Hematopoietic multipotent progenitor cell treated with erythropoietin and hydrocortisone succinate and interleukin-3 and kit ligand, for 15 days (in vitro differentiated cells): ENCODE data around the gene TMEM33.

ENCODE experiments used
- DNase-seq: peaks from one replicate; pipeline ENCODE4 v3.0.0-alpha.2; 2015; ENCODE audit warnings: low spot score

Gene TMEM33

DNA sequence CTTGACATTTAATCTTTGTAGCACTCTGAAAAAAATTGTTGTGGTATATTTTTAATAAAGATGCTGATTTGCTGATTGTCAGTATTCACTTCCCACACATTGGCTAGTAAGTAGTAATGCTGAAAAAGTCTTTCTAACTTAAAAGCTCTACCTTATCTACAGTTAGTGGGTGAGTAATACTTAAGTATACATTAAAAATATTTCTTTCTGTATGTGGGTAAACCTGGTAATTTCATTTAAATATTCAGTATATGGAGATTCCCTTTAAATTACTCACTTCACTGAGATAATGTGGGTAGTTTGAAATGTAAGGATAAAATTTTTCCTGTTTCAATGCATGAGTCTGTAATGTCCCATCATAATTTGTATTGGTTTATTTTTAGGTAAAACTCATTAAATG lies 5.6 kb downstream of the TMEM33 start:
- no peak for DNase-seq

DNA sequence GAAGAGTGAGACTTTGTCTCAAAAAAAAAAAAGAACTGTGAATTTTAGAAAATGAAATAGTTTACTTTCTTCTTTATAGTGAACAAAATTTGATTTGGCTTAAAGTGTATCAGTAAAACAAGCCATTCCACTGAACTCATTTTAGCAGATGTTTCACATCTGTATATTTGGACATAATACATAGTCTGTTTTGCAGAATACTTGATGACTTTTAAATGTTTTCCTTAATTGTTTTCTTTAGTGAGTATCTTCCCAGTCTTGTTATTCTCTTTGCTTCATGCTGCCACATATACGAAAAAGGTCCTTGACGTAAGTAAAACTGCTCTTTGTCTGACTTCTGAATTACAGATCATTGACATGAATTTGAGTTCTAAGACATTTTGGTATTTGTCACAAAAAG lies 8.3 kb downstream of the TMEM33 start:
- DNase-seq = no peak

DNA sequence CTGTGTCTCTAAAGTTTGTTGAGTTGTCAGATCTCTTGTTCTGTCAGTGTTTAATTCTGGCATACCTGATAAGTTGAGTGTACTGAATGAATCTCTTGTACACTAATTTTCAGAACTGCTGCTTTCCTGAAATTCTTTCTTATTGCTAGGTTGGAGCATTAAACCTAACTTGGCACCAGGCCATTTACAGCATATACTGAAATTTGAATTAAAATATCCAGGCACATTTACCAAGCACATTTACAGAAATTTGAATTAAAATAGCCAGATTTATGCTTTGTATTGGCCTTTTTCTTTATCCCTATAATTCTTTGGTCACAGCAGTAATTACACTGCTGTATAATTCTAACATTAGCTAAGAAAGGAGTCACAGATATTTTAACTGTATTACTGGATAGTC lies 8.9 kb downstream of the TMEM33 start:
- DNase-seq = no peak

DNA sequence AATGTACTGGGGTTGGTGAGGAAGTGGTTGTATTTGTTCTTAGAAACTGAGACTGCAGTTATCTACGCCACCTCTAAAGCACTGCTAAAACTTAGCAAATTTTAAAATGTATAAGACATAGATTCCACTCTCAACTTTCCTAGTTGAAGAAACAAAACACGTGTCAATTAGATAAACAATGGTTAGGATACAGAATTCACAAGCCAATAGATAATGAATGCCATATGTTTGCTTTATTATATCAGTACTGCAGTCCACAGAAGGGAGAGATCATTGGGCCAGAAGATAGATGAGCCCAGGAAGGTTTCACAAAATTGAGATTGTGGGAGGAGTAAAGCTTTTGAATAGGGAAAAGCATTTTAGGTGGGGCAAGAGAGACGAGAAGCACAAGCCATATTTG lies 14.3 kb downstream of the TMEM33 start:
- DNase-seq = no peak

DNA sequence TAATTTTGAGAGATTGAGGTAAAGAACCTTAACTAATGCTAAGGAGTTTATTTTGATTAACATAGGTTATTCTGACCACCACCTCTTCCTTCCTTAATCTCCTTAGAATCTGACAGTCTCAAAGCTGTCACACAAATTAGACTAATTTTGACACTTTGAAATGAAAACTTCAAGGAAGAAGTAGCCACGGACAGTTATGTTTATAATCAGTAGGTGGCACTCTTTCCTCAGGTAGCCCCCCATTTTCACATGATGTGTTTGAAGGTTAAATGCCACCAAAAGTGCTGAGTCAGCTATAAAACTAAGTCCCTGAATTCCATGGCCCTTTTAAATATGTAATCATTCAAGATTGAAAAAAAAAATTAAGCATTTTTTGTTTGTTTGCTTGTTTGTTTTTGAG lies 22.4 kb downstream of the TMEM33 start:
- DNase-seq = peak; percentile 74

DNA sequence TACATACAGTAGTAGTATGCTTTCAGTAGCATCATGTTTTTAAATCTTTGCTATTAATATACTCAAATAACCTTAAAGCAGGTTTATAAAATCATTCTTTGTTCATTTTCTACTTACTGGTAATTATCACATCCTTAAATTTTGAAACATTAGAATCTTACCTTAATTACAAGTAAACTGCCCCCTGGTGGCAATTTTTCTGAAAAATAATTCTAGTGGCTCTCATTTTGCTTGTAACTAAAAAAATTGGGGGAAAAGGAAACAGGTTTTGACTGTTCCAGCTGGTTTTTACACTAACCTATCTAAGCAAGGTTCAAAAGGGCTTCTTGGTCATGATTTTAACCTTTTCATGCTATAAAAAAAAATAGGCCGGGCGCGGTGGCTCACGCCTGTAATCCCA lies 27.9 kb downstream of the TMEM33 start:
- DNase-seq = peak; percentile 45

DNA sequence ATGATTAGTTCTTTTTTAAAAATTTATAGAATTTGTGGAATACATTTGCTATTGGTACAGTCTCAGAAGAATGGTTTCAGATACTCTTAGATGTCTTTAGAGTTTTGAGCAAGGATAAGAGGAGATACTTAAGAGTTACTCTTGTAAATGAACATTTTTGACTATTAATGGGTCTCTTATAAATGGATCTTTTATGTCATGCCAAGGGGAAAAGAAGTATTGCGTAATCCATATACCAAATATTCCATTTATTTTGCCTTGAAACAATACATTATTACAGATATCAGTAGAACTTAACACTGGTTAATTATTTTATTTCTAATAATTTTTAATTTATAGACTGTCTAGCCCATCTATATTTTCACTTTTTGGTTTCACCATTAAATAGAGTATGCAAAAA lies 29.2 kb downstream of the TMEM33 start:
- no peak for DNase-seq

DNA sequence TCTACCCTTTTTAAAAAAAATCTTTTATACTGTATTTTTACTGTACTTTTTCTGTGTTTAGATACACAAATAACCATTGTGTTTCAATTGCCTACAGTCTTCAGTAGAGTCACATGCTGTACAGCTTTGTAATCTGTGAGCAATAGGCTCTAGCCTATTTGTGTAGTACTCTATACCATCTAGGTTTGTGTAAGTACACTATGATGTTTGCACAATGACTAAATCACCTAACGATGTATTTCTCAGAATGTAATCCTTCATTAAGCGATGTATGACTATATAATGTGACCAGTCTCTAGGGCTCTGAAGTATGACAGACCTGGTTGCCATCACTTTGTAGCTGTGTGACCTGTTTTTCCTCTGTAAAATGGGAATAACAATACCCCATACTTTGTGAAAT lies 32.2 kb downstream of the TMEM33 start:
- DNase-seq = no peak

DNA sequence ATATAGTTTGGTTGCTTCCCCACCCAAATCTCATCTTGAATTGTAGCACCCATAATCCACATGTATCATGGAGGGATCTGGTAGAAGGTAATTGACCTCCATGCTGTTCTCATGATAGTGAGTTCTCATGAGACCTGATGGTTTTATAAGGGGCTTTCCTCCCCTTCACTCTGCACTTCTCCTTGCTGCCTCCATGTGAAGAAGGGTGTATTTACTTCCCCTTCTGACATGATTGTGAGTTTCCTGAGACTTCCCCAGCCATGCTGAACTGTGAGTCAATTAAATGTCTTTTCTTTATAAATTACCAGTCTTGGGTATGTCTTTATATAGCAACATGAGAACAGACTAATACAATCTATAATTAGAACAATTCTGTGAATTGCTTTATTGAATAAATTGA lies 34.4 kb downstream of the TMEM33 start:
- no peak for DNase-seq

DNA sequence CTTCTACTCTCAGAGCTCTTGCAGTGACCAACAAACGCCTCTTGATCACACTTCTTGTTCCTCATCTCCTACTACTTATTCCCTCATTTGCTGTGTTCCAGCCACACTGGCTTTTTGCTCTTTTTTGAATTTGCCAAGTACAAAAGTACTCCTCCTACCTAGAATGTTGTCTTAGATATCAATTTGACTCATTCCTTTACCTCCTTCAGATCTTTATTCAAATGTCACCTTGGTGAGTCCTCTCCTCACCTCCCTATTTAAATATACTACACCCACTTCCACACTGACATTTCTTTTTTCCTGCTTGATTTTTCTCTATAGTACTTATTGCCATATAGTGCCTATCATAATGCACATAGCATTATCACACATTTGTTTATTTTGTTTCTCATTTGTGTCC lies 40.1 kb downstream of the TMEM33 start:
- no peak for DNase-seq

DNA sequence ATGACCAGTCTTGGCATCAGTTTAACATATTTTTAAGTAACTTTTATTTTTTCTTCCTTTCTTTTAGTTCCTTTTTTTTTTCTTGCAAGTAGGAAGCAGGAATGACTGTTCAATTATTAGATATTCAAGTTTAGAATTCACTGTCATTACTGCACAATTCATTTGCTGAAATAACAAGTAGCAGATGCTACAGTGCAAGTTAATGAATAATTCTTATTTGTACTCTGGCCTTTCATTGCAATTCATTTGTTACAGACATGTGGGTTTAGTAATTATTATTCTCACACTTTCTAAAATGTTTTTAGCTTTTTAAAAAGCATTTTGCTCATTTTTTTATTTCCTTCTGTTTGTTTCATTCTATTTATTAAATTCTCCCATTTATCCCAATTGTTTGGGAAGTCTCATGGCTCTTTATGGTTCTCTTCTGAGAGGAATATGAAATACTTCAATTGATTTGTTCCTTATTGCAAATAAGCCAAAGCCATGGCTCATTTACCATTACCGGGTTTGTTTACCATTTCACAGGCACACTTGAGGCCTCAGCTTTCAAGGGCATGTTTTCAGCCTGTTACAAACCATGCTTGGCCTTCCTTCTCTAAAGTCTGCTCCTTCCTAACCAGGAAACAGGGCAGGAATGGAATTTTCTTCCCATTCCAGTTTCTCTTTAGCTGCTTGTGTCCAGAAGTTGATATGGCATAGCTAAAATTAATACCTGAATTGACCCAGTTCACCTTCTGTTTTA lies 41.7 kb downstream of the TMEM33 start:
- DNase-seq = no peak

DNA sequence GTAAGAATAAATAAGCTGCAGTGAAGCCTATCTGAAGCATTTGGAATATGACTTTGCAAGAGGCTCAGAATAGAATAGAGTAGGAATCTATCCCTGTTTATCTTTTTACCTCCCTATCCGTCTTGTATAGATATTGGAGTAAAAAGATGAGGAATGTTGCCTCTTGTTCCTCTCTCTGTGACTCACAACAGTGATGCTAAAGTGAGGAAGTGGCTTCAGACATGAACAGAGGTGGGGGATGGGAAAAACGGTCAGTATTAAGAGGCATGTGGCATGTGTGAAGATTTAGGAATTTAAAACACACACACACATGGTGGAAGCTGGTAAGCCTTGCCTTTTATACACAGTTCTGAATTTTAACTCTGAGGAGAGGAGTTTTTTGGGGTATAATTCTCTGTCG lies 42.5 kb downstream of the TMEM33 start:
- DNase-seq = no peak

DNA sequence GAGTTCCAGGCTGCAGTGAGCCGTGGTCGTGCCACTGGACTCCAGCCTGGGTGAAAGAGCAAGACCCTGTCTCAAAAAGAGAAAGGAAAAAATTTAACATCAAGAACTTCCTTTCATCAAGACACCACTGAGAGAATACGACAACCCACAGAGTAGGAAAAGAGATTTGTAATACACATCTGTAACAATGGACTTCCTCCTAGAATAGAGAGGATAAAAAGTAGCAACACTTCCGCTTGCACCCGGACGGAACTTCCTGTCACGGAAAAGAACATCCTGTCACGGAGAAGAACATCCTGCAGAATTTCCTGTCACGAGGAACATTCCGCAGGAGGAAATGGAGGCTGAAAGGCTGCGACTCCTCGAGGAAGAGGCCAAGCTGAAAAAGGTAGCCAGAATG lies 46.2 kb downstream of the TMEM33 start, which contains the start of gene DCAF4L1:
Gene DCAF4L1, plus strand, starts transcription at position 301 of the 400 bp plus-strand sequence. Its CDS starts 37 bp downstream, at position 338.
- DNase-seq = no peak

DNA sequence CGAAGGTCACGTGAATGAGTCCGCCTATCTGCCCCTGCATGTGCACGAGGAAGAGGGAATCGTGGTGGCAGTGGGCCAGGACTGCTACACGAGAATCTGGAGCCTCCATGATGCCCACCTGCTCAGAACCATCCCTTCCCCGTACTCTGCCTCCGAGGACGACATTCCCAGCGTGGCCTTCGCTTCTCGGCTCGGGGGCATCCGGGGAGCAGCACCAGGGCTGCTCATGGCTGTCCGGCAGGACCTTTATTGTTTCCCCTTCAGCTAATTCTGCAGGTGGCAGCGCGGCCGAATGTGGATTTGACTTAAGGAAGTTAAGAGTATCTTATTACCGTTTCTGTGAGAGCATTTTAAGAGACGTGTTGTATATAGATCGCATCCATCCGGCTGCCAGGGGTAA lies 47.5 kb downstream of the TMEM33 start:
- DNase-seq = no peak

DNA sequence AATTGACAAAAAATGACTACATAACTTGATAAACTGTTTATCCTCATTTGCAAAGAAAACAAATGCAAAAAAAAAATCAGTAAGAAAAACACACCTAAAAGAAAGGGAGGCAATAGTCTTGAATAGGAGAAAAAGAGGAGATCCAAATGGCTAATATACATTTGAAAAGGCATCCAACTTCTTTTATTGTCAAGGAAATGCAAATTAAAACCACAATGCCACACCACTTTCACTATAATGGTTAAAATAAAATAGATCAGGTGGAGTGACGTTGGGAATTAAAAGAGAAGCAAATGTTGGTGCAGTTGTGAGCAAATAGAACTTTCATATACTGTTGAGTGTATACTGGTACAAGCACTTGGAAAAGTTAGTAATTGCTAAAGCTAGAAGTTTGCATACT lies 49.9 kb downstream of the TMEM33 start:
- DNase-seq = no peak

DNA sequence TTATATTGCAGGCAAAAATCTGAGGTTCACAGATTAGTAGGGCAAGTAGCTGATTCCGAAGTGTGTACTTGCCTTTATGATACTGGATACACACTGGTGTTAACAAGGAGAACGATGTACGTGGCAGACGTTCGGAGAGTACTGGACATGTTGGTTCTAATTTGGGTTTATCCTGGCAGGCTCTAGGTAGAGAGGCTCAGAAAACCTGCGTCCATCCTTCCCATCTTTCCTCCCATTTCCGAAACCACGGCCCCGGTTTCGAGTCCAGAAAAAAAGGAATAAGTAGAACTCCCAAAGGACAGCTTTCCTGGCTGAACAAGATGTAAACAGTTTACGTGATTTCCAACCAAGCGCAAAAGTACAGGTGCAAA lies 54.8 kb downstream of the TMEM33 start:
- no peak for DNase-seq

DNA sequence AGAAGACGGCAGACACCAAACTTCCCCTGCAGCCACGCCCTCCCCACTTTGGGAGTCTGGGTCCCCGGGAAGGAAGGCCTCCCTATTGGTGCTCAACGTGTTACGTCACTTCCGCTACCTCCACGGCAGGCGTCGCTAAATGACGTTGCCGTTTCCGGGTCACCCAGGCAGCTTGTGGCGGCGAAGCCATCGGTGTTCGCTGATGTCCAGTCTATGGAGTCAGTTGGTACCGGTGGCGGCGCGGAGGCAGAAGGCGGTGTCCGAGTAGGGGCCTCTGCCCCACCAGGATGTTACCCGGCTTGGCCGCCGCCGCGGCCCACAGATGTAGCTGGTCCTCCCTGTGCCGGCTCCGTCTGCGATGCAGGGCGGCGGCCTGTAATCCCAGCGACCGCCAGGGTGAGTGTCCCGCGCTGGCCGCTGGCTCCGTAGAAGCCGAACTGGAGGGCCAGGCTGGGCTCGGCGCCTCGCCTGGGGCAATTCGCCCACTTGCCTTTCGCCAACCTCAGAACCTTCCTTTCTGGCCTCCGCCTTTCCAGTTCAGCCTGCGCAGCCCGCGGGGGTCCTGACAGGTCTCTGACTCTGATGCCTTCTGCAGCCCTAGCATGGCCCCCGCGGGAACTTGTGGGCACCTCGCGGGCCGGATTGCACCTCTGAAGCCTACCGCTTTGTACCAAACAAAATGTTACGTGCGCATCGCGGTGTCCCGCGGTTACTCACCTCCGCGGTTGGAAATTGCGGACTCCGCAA lies 55.3 kb downstream of the TMEM33 start, which contains the start of gene SLC30A9:
Gene SLC30A9, plus strand, starts transcription at position 166 of the 747 bp plus-strand sequence. Its CDS starts 122 bp downstream, at position 288.
- peak; percentile 97 for DNase-seq

DNA sequence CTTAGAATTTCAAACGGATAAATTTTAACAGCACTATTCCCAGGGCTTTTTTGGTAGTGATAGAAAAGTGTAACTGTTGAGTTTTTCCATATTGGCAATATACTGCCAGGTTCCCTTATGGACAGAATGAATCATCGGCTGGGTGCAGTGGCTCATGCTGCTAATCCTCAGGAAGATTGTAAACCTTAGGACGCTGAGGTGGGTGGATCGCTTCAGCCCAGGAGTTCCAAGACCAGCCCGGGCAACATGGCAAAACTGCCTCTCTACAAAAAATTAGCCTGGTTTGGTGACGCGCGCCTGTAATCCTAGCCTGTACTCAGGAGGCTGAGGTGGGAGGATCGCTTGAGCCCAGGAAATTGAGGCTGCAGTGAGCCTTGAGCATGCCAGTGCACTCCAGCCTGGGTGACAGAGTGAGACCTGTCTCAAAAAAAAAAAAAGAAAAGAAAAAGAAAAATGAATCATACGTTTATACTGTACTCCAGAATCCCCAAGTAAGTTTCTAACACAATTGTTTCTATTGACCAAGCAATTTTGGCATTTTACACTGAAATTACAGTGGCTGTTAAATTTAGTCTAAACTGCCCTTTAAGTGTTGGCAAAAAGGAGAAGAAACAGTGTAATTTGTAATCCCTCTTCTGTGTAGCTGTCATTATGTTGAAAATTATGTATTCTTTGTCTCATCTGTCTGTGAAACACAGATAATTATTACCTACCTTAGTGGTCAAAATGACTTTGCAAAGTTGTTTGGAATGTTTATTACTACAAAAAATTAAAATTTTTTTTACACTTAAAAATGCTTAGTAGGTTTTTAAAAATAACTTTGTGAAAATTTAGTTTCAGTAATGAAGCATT lies 56.9 kb downstream of the TMEM33 start:
- DNase-seq = peak; percentile 19

DNA sequence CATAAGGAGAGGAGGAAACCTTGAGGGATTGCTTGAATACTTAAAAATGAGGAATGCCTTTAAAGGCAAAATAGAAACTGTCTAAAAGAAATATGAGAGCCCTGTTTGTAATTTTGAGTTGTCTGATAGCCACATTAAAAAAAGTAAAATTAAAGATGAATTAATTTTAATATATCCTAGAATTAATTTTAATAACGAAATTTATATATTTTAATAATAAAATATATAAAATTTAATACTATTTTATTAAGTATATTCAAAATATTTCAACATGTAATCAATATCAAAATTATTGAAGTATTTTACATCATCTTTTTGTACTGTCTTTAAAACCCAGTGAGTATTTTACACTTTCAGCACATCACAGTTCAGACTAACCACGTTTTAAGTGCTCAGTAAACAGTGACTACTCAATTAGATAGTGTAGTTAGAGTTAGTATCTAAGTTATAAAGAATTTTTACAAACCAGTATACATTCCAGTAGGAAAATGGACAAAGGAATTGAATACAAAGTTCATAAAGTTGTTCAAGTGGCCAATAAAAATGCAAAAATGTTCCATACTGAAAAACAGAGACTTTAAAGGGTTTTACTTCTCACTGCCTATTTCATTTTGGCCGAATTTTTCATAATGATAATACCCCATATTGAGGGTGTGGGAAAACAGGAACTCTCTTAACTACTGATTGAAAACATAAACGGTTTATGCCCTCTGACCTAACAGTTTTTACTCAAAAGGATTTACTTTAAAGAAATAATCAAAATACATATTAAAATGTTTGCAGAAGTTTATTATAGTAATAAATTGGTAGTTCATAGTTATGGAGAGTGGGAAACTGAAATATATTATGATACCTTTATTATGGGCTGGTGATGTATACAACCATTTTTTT lies 58.0 kb downstream of the TMEM33 start:
- DNase-seq = no peak

DNA sequence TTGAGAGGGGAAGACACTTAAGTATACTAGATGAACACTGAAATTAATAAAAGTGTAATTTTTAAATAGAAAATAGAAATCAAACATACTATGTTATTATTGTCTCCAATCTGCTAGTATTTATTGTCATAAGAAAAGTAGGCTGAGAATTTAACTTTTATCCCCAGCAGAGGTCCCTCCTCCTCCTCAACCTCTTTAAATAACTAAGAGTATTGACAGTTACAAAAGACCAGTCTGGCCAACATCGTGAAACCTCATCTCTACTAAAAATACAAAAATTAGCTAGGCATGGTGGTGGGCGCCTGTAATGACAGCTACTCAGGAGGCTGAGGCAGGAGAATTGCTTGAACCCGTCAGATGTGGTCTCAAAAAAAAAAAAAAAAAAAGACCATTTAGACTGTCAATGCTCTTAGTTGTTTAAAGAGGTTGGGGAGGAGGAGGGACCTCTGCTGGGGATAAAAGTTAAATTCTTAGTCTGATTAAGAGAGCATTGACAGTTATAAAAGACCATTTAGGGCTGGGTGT lies 59.3 kb downstream of the TMEM33 start:
- no peak for DNase-seq

DNA sequence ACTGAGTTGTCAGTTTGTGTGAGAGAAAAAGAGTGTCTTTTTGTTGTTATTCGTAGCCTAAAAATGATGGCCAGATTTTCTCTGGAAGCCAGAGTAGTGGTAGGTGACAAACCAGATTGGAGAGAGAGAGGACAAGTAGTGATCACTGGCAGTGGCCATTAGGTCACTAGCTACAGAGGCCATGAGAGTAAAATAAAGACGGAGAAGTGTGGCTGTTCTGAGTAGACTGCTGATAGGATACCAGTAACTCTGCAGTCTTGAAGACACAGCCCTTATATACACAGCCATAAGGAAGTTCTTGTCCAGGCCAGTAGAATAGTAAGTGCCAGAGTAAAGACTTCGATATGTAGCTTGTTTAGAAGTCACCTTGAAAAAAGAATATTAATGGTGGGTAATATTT lies 62.8 kb downstream of the TMEM33 start:
- DNase-seq = no peak
